ENCODE measurements around the gene NCAPH2. TPM values are rescaled to one million over a fixed set of nuclear protein-coding genes. Genes with fewer than 3 reads are reported as not detected.

NCAPH2 gene
- total and polyA plus RNA-seq, 7 donors, result 19.2 to 26.3 (median 22.0) TPM

DNA sequence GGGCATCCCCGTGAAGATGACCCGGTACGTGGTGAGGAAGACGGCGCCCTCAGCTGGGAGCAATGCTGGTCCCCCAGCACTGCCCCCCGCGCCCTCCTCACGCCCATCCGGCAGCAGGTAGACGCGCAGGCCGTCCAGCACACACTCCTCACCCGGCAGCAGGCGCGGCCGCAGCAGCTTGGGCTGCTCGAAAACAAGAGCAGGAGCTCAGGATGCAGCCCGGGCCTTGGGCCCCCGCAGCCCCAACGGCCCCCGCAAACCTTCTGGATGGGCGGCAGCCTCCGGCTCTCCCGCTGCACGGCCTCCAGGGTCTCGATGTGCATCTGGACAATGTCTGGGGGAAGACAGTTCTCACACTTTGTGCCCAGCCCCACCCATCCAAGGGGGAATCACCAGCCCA is 46.5 kb upstream of the NCAPH2 start:
- no peaks in the 10 kb centered on the region for H3K27me3 ChIP-seq (ENCODE audit: insufficient read depth in 3 of 3, low read length in 2 of 3)
- H3K9me3 ChIP-seq, result no peaks in the 10 kb centered on the region
- TF ChIP-seq, protein P1, sequence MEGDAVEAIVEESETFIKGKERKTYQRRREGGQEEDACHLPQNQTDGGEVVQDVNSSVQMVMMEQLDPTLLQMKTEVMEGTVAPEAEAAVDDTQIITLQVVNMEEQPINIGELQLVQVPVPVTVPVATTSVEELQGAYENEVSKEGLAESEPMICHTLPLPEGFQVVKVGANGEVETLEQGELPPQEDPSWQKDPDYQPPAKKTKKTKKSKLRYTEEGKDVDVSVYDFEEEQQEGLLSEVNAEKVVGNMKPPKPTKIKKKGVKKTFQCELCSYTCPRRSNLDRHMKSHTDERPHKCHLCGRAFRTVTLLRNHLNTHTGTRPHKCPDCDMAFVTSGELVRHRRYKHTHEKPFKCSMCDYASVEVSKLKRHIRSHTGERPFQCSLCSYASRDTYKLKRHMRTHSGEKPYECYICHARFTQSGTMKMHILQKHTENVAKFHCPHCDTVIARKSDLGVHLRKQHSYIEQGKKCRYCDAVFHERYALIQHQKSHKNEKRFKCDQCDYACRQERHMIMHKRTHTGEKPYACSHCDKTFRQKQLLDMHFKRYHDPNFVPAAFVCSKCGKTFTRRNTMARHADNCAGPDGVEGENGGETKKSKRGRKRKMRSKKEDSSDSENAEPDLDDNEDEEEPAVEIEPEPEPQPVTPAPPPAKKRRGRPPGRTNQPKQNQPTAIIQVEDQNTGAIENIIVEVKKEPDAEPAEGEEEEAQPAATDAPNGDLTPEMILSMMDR (IDR thresholded peaks at IDR 0.05), result no peak
- no peaks in the 10 kb centered on the region for H3K4me1 ChIP-seq
- peaks cover 3 to 100% of the 10 kb centered on the region in 2 donors for H3K36me3 ChIP-seq (ENCODE audit: insufficient read depth in 1 of 2, low read depth in 1 of 2)
- DNase-seq, result no peak
- intact Hi-C loops (cut with DNase I), result no loop called here
- no peak overlapping the region for H3K4me3 ChIP-seq
- no peak overlapping the region for H3K27ac ChIP-seq
- 93 to 94% (median 94%) methylated on average over 24 to 26 of the region's 26 CpGs for WGBS, 3 donors
- ATAC-seq, result no peak

DNA sequence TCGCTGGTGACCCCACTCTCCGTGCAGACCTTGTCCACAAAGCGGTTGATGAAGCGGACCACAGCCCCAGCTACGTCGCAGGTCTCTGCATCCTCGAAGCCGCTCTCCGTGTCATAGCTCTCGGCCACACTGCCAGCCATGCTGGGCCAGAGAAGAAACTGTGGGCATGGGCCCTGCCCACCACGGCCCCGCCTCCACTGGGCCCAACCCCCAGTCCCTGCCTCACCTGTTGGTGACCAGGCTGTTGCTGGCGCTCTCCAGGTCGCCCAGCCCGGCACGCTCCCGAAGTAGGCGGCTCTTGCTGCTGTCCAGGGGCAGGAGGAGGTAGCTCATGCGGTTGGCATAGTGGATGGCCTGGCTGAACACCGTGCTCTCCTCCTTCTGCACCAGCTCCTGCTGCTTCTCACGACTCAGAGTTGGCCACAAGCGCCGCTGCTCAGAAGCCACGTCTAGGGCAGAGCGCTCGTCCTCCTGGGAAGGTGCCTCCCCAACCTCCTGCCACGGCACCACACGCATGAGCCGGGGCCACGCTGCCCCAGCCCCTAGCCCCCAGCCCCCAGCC is 46.0 kb upstream of the NCAPH2 start:
- Histone ChIP-seq H3K4me3 (no peak overlapping the region), H3K36me3 (ENCODE audit: insufficient read depth in 1 of 2, low read depth in 1 of 2) (peaks cover 3 to 100% of the 10 kb centered on the region in 2 donors), H3K4me1 (no peaks in the 10 kb centered on the region), H3K27ac (no peak overlapping the region), H3K9me3 (no peaks in the 10 kb centered on the region), H3K27me3 (ENCODE audit: insufficient read depth in 3 of 3, low read length in 2 of 3) (no peaks in the 10 kb centered on the region)
- intact Hi-C loops (cut with DNase I), result no loop called here
- TF ChIP-seq, protein P1 (IDR thresholded peaks at IDR 0.05), result no peak
- ATAC-seq (no peak), DNase-seq (no peak)
- 92 to 97% (median 94%) methylated on average over 30 of the region's 30 CpGs for WGBS, 3 donors

DNA sequence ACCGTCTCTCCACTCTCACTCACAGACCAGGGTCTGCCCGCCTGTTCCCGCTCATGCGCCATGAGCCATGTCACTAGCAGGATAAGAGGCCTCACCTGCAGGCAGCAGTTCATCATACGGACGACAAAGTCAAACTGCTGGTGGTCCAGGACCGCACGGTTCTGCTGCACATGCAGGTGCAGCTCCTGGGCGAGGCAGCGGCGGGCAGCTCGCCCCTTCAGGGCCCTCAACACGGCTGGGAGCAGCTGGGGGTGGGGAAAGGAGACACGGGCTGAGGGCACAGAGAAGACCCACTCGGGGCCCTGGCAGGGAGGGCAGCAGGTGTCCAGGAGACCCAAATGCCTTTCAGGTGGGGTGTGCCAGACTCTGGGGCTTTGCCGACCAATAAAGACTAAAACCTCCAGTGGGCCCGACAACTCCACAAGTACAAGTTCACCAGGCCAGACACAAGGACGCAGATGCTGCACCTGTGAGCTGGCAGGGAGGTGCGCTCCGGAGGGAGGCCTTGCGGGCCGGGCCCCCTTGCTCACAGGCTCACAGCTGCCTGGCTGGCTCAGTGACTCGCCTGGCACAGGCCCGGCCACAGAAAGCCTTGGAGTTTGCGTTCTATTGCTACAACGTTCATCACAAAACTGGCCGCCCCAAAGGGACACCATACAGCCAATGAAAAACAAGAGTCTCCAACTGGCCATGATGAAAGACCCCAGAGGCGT is 44.7 kb upstream of the NCAPH2 start:
- TF ChIP-seq, protein P1 (IDR thresholded peaks at IDR 0.05), result no peak
- DNase-seq, result no peak
- H3K4me3 ChIP-seq, result no peak overlapping the region
- intact Hi-C loops (cut with DNase I), result no loop called here
- H3K27me3 ChIP-seq (ENCODE audit: insufficient read depth in 3 of 3, low read length in 2 of 3), result no peaks in the 10 kb centered on the region
- no peaks in the 10 kb centered on the region for H3K4me1 ChIP-seq
- H3K27ac ChIP-seq, result no peak overlapping the region
- WGBS, 3 donors, result 87 to 93% (median 91%) methylated on average over 27 to 28 of the region's 28 CpGs
- peaks cover 3 to 94% of the 10 kb centered on the region in 2 donors for H3K36me3 ChIP-seq (ENCODE audit: insufficient read depth in 1 of 2, low read depth in 1 of 2)
- no peaks in the 10 kb centered on the region for H3K9me3 ChIP-seq
- ATAC-seq, result no peak

DNA sequence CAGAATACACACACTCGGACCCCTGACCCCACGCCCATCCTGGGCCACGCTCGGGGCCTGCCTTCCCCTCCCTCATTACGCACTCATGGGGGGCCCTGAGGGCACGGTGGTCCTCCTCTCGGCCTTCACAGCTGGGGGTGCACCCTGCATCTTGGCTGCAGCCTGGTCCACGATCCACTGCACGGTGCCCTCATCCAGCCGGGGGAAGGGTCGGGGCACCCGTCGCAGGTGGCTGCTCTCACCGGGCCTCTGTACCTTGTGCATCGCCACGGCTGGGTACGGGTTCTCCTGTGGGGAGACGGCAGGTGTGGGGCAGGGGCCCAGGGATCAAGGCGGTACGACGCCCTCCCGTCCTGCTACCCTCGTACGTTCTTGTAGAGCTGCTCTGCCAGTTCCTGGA is 43.6 kb upstream of the NCAPH2 start:
- ATAC-seq (no peak), DNase-seq (no peak)
- Histone ChIP-seq H3K9me3 (no peaks in the 10 kb centered on the region), H3K27me3 (ENCODE audit: insufficient read depth in 3 of 3, low read length in 2 of 3) (no peaks in the 10 kb centered on the region), H3K27ac (no peak overlapping the region), H3K4me3 (no peak overlapping the region), H3K4me1 (peaks cover 7% of the 10 kb centered on the region), H3K36me3 (ENCODE audit: insufficient read depth in 1 of 2, low read depth in 1 of 2) (peaks cover 3 to 83% of the 10 kb centered on the region in 2 donors)
- intact Hi-C loops (cut with DNase I), result no loop called here
- TF ChIP-seq, protein P1 (IDR thresholded peaks at IDR 0.05), result no peak
- WGBS, 3 donors, result 89 to 93% (median 91%) methylated on average over 24 of the region's 24 CpGs

All from psoas muscle (tissue), 8 donors.